Activated CD8-positive, alpha-beta memory T cell treated with anti-CD3 and anti-CD28 coated beads, Interleukin-2, amount 10 ng/mL, durations not matched to agents 7 days and 5 days (primary cell): ENCODE results near the gene IL36A. TPM values are rescaled to one million over a fixed set of nuclear protein-coding genes. Genes with fewer than 3 reads are reported as not detected.

ENCODE experiments used
- total RNA-seq, 2 experiments: library from RNA; stranded (reverse); gene quantifications; one replicate each; pipeline ENCODE4 v1.2.3, GENCODE V29; 2021

The IL36A gene
- total RNA-seq, 2 experiments from 2014 or later: 0.42 TPM; not detected in 1

Other genes starting within 250 kb of the IL36A start
- gene CKAP2L, start 240.8 kb upstream of the IL36A start, total RNA-seq: 10 to 100 TPM; 62.2 to 68.8 TPM
- gene IL1A, start 221.0 kb upstream of the IL36A start, total RNA-seq: 1 to 10 TPM in 1 of 2 experiments, under 1 TPM in 1; 0.23 to 3.1 TPM
- under 1 TPM in 1 of 2 experiments, not detected in 1; 0.14 TPM for gene IL1B, start 168.7 kb upstream of the IL36A start, total RNA-seq
- not detected for gene IL37, start 94.3 kb upstream of the IL36A start, total RNA-seq
- not detected for gene IL36G, start 27.5 kb upstream of the IL36A start, total RNA-seq
- gene IL36B, start 47.4 kb downstream of the IL36A start, total RNA-seq: not detected
- not detected for gene IL36RN, start 53.7 kb downstream of the IL36A start, total RNA-seq
- not detected for gene IL1F10, start 62.5 kb downstream of the IL36A start, total RNA-seq
- gene IL1RN, start 122.1 kb downstream of the IL36A start, total RNA-seq: 1 to 10 TPM; 1.8 TPM
- gene PSD4, start 168.5 kb downstream of the IL36A start, total RNA-seq: 100 to 1,000 TPM; 314 to 388 TPM